ENCODE results near the gene STK4.

GRCh38 chr20:45044084-45044573 lies 77.8 kb downstream of the STK4 start:
- TF ChIP-seq CTCF (IDR thresholded peaks at IDR 0.05), result peak; percentile 38
- TF ChIP-seq GTF2I (CRISPR knock-in tag; conservative IDR thresholded peaks at IDR 0.05), result 0 out of 2 replicates have a peak, but pooled peaks have one; percentile 19
- no peak for TF ChIP-seq ATF3 (CRISPR knock-in tag; conservative IDR thresholded peaks at IDR 0.05)
